ENCODE results near the gene PACSIN1. TPM values are rescaled to one million over a fixed set of nuclear protein-coding genes. Genes with fewer than 3 reads are reported as not detected.

Gene PACSIN1
- total RNA-seq, 3 donors from 2014 or later, result 0.29 to 0.33 TPM; not detected in 1

DNA sequence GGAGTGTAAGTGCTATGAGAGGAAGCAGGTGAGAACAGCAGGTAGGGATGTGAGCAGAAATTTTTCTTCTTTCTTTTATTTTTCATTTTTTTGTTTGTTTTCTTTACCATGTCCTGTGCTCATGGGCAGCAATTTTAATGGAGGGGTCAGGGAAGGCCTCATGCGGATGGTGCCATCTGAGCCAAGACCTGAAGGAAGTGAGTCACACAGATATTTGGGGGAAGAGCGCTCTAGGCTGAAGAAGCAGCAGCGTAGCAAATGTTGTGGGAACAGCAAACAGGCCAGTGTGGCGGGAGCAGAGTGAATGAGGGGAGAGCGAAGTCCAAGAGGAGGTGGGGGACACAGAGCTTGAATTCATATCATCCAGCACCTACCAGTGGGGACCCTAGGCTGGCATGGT, 77.5 kb downstream of the PACSIN1 start:
- H3K36me3 ChIP-seq, result no peaks in the 10 kb centered on the region
- no peak overlapping the region for H3K4me3 ChIP-seq
- intact Hi-C loops (cut with DNase I; ENCODE audit: low total_unique reads), result no loop called here
- TF ChIP-seq, protein P1, sequence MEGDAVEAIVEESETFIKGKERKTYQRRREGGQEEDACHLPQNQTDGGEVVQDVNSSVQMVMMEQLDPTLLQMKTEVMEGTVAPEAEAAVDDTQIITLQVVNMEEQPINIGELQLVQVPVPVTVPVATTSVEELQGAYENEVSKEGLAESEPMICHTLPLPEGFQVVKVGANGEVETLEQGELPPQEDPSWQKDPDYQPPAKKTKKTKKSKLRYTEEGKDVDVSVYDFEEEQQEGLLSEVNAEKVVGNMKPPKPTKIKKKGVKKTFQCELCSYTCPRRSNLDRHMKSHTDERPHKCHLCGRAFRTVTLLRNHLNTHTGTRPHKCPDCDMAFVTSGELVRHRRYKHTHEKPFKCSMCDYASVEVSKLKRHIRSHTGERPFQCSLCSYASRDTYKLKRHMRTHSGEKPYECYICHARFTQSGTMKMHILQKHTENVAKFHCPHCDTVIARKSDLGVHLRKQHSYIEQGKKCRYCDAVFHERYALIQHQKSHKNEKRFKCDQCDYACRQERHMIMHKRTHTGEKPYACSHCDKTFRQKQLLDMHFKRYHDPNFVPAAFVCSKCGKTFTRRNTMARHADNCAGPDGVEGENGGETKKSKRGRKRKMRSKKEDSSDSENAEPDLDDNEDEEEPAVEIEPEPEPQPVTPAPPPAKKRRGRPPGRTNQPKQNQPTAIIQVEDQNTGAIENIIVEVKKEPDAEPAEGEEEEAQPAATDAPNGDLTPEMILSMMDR (IDR thresholded peaks at IDR 0.05), result no peak
- TF ChIP-seq POLR2AphosphoS5 (IDR thresholded peaks at IDR 0.05), result no peak
- no peak for TF ChIP-seq POLR2A (IDR thresholded peaks at IDR 0.05)
- no peaks in the 10 kb centered on the region for H3K27me3 ChIP-seq
- H3K9me3 ChIP-seq, result no peaks in the 10 kb centered on the region
- H3K27ac ChIP-seq, result peak overlapping the region; percentile 42 to 86
- DNase-seq (ENCODE audit: low spot score in 2 of 2), result no peak
- no peaks in the 10 kb centered on the region for H3K4me1 ChIP-seq

DNA sequence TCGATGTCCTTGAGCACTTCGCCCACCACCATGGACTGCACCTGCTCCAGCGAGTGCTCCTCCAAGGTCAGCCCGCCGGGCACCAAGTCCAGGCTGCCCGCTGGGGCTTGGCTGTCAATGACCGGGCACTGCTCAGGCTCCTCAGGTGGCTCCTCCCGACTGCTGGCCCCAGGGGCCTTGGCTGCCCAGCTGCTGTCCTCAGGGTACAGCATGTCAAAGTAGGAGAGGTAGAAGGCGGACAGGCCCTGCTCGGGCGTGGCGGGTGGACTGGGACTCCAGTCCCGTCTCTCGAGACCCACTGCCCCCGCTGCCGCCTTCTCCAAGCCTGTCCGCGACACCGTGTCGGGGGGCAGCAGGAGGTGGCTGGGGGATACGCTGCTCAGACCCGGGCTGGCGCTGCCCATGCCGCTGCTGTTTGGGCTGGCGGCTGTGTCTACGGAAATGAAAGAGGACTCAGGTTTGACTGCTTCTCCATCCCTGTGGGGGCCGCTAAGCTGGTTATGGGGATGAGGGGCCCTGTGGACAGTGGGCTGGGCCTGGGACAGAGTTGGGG, 78.3 kb downstream of the PACSIN1 start:
- Histone ChIP-seq H3K27me3 (no peaks in the 10 kb centered on the region), H3K4me1 (no peaks in the 10 kb centered on the region), H3K9me3 (no peaks in the 10 kb centered on the region), H3K4me3 (no peak overlapping the region), H3K36me3 (no peaks in the 10 kb centered on the region), H3K27ac (peak overlapping the region; percentile 42 to 86)
- intact Hi-C loops (cut with DNase I; ENCODE audit: low total_unique reads), result no loop called here
- TF ChIP-seq, protein P1 (IDR thresholded peaks at IDR 0.05), result no peak
- no peak for TF ChIP-seq POLR2AphosphoS5 (IDR thresholded peaks at IDR 0.05)
- no peak for TF ChIP-seq POLR2A (IDR thresholded peaks at IDR 0.05)
- no peak for DNase-seq (ENCODE audit: low spot score in 2 of 2)

DNA sequence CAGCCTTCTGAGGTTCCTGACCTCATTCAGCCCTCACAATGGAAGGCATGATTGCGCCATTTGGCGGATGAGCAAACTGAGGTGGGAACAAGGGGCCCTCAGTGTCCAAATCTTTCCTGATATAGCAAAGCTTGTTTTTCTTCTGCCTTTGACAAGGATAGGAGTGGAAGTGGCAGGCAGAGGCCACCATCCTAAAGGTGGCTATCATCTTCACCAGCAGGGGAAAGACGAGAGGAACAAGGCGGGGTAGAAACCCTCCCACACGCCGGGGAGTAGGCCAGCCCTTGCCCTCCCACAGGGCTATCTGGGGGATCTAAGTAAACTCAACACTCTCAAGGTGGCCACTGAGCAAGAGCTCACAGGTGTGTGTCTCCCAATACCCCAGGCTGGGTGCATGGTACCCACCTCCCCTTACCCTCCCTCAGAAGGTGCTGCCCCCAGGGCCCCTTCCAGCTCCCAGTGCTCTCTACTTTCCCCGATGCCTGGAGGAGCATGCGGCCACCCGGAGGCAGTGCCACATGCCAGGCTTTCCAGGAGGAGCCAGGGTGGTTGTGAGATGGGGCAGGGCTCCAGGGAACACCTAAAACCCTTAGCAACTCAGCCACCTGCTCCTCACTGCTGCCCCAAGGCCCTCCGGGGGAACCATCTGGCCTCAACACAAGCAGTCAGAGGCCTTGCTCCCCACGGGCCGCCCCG, 79.0 kb downstream of the PACSIN1 start:
- no peak for DNase-seq (ENCODE audit: low spot score in 2 of 2)
- Histone ChIP-seq H3K27ac (peak overlapping the region; percentile 51 to 86), H3K36me3 (no peaks in the 10 kb centered on the region), H3K4me1 (no peaks in the 10 kb centered on the region), H3K27me3 (no peaks in the 10 kb centered on the region), H3K9me3 (no peaks in the 10 kb centered on the region), H3K4me3 (no peak overlapping the region)
- TF ChIP-seq POLR2A (IDR thresholded peaks at IDR 0.05), result no peak
- TF ChIP-seq POLR2AphosphoS5 (IDR thresholded peaks at IDR 0.05), result no peak
- TF ChIP-seq, protein P1 (IDR thresholded peaks at IDR 0.05), result peak in 1 of 3 donors; percentile 18
- intact Hi-C loops (cut with DNase I; ENCODE audit: low total_unique reads), result no loop called here

DNA sequence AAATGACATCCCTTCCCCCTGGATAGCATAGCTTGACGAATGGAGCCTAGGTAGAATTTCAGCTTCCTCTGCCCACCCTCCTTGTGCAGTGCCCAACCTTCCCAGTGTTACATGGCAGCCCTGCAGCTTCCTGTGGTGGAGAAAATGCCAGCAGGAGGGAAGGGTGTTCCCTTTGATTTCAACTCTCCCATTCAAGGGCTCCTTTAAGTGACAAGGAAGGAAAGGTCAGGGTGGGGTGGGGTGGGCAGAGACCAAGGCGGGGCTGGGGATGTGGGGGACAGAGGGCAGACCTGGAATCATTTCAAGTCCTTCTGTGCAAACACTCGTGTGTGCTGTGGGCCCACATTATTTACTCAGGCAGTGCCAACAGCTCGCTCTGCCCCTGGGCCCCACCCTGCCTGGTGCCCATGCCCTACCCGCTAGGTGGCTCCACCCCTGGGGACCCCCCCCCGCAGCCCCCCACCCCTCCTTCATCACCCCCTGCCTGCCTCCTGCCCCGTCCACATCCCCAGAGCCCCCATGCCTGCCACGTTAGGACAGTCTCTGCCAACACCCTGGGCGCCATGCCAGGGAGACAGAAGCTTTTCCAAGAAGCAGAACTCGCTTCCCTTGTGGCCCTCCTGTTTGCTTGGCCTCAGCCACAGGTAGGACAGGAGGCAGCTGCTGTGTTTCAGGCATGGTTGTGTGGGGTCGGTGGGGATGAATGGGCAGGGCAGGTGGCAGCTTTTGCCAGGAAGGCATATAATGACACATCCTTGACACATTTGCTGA, 80.9 kb downstream of the PACSIN1 start:
- H3K4me1 ChIP-seq, result no peaks in the 10 kb centered on the region
- no peaks in the 10 kb centered on the region for H3K27me3 ChIP-seq
- TF ChIP-seq POLR2AphosphoS5 (IDR thresholded peaks at IDR 0.05) (no peak), POLR2A (IDR thresholded peaks at IDR 0.05) (no peak)
- TF ChIP-seq, protein P1 (IDR thresholded peaks at IDR 0.05), result no peak
- peak overlapping the region; percentile 71 to 86 for H3K27ac ChIP-seq
- intact Hi-C loops (cut with DNase I; ENCODE audit: low total_unique reads), result no loop called here
- no peaks in the 10 kb centered on the region for H3K9me3 ChIP-seq
- H3K4me3 ChIP-seq, result peak overlapping the region in 1 of 3 donors; percentile 23
- no peaks in the 10 kb centered on the region for H3K36me3 ChIP-seq
- DNase-seq (ENCODE audit: low spot score in 2 of 2), result peak; percentile 69 to 86

Data from breast epithelium (tissue), 4 donors.